Ovary (tissue), 9 donors: Measurements from ENCODE around the gene EPG5. TPM values are rescaled to one million over a fixed set of nuclear protein-coding genes. Genes with fewer than 3 reads are reported as not detected.
A peak's percentile ranks its signal among the peaks of the same experiment; 100 is the strongest.

Experiments
- DNase-seq, 5 donors: peaks; one replicate each; pipeline ENCODE4 v3.0.0-alpha.2; 2019 to 2020
- H3K27ac ChIP-seq, 2 donors: fragments of 200-600 bp; one replicate each; pipeline versions ENCODE4 v1.5.1 to v1.8.0; 2019 to 2022
- H3K27me3 ChIP-seq: fragments of 200-600 bp; one replicate; pipeline ENCODE4 v1.8.0; 2022
- H3K36me3 ChIP-seq: fragments of 200-600 bp; sonication (generic); one replicate; pipeline ENCODE4 v1.5.1; 2019
- H3K4me1 ChIP-seq: one replicate; pipeline ENCODE4 v1.8.1; 2013; ENCODE audit warnings: mild to moderate bottlenecking, moderate library complexity; ENCODE audit not compliant: insufficient read depth
- H3K4me3 ChIP-seq: fragments of 200-600 bp; sonication (generic); one replicate; pipeline ENCODE4 v1.5.1; 2017
- H3K9me3 ChIP-seq, 2 donors: fragments of 200-600 bp in 1 of 2; sonication (generic) in 1 of 2; one replicate each; pipeline versions ENCODE4 v1.5.1 to v1.8.1; 2013 to 2019; ENCODE audit warnings: mild to moderate bottlenecking in 1 of 2, moderate library complexity in 1 of 2
- CTCF ChIP-seq, 3 donors: fragments of 450-650 bp in 2 of 3; fragments of 200-600 bp in 1 of 3; IDR thresholded peaks; one replicate each; pipeline versions ENCODE4 v1.5.1 to v1.8.0; 2016 to 2022; ENCODE audit warnings: antibody characterized with exemption in 3 of 3, mild to moderate bottlenecking in 1 of 3
- EP300 ChIP-seq: sonication (generic); formaldehyde crosslinking; IDR thresholded peaks from one replicate; pipeline ENCODE4 v1.6.1; 2017; ENCODE audit warnings: antibody characterized with exemption
- POLR2A ChIP-seq: fragments of 450-650 bp; IDR thresholded peaks from one replicate; pipeline ENCODE4 v1.6.1; 2017; ENCODE audit warnings: antibody characterized with exemption, mild to moderate bottlenecking, moderate library complexity
- WGBS, 3 donors: extraction: QIAGEN DNeasy Blood & Tissue Kit in 1 of 3; methylation state at CpG; one replicate each; pipeline versions ENCODE4 v1.1.5 to v1.1.7; 2013 to 2017; 5-methylcytosine and 5-hydroxymethylcytosine counted together
- intact Hi-C, 4 donors: fragments of 100-400 bp; cut with DNase I; formaldehyde crosslinking; loops; one replicate each; pipeline versions ENCODE4 v1.11.0 to v1.15.1; 2022 to 2023
- polyA plus RNA-seq, 2 donors: library from polyadenylated mRNA; stranded (reverse); fragments of 200-250 nt in 1 of 2; fragments of 350-450 nt in 1 of 2; fragmentation: Illumina TruSeq in 1 of 2; extraction: RNeasy Lipid Tissue Mini Kit (QIAGEN cat#74804) in 1 of 2; gene quantifications; one replicate each; pipeline ENCODE4 v1.2.3, GENCODE V29; 2013 to 2014
- total RNA-seq, 7 donors: library from RNA; depleted of rRNA in 2 of 7; stranded (reverse); fragments of >200 nt in 2 of 7; fragmentation: NEBNext Ultra II Directional in 3 of 7; extraction: Animal tissue kit (Norgen Biotek cat#: 25700) in 3 of 7; gene quantifications; one replicate each; pipeline versions ENCODE4 v1.1.0 to v1.2.4, GENCODE V29; 2016 to 2023
- donor health status: DM: no; HTN: no; CAD: no; lungs with moderate emphysema.
- donor health status: DM: no; HTN: no; CAD: no.
- donor health status: Bipolar disorder and iron deficiency.
- donor health status: DM: yes; HTN: yes; CAD: no.
- donor health status: DM: no; HTN: no; CAD: no.
- donor health status: DM: yes; HTN: yes; CAD: no.

Gene EPG5
- total and polyA plus RNA-seq, 9 donors = 8.9 to 28.4 (median 21.2) TPM

GRCh38 chr18:45910405-45911023 lies 56.6 kb downstream of the EPG5 start:
- intact Hi-C loops = no loop called here
- Histone ChIP-seq H3K27me3 (no peaks in the 10 kb centered on the region), H3K4me3 (no peak overlapping the region), H3K4me1 (no peaks in the 10 kb centered on the region), H3K27ac (no peak overlapping the region), H3K36me3 (no peaks in the 10 kb centered on the region), H3K9me3 (no peaks in the 10 kb centered on the region)
- TF ChIP-seq CTCF (IDR thresholded peaks at IDR 0.05) (no peak), POLR2A (no peak), EP300 (no peak)
- peak in 2 of 5 donors; percentile 24 to 30 for DNase-seq
- 40 to 48% (median 43%) methylated on average over 4 of the region's 4 CpGs for WGBS, 3 donors

- H3K4me3 ChIP-seq = no peak overlapping the region
- H3K36me3 ChIP-seq = no peaks in the 10 kb centered on the region
- no peaks in the 10 kb centered on the region for H3K9me3 ChIP-seq
- H3K27me3 ChIP-seq = no peaks in the 10 kb centered on the region
- H3K4me1 ChIP-seq = no peaks in the 10 kb centered on the region
- intact Hi-C loops = no loop called here
- TF ChIP-seq CTCF (IDR thresholded peaks at IDR 0.05) = no peak
- TF ChIP-seq EP300 = no peak
- TF ChIP-seq POLR2A = no peak
- WGBS, 3 donors = 68 to 88% (median 77%) methylated on average over 1 of the region's 1 CpG
- DNase-seq = no peak
- no peak overlapping the region for H3K27ac ChIP-seq
Observed at GRCh38 chr18:45901654-45902210, 65.4 kb downstream of the EPG5 start.

- no peaks in the 10 kb centered on the region for H3K4me1 ChIP-seq
- intact Hi-C loops = no loop called here
- H3K9me3 ChIP-seq = no peaks in the 10 kb centered on the region
- no peaks in the 10 kb centered on the region for H3K36me3 ChIP-seq
- TF ChIP-seq POLR2A (no peak), CTCF (IDR thresholded peaks at IDR 0.05) (no peak), EP300 (no peak)
- 93 to 97% (median 93%) methylated on average over 4 of the region's 4 CpGs for WGBS, 3 donors
- DNase-seq = no peak
- no peaks in the 10 kb centered on the region for H3K27me3 ChIP-seq
- no peak overlapping the region for H3K4me3 ChIP-seq
- no peak overlapping the region for H3K27ac ChIP-seq
Observed at GRCh38 chr18:45900623-45901022, 66.5 kb downstream of the EPG5 start.

GRCh38 chr18:45896991-45897390 lies 70.1 kb downstream of the EPG5 start:
- Histone ChIP-seq H3K4me1 (no peaks in the 10 kb centered on the region), H3K27me3 (no peaks in the 10 kb centered on the region), H3K4me3 (no peak overlapping the region), H3K9me3 (no peaks in the 10 kb centered on the region), H3K36me3 (no peaks in the 10 kb centered on the region), H3K27ac (no peak overlapping the region)
- intact Hi-C loops = loop anchor here in 1 of 4 donors (10.0 kb wide), 1 partner anchor 212 kb away; no protein-coding TSS in a partner anchor
- no peak for DNase-seq
- TF ChIP-seq POLR2A = no peak
- no peak for TF ChIP-seq CTCF (IDR thresholded peaks at IDR 0.05)
- TF ChIP-seq EP300 = no peak
